ENCODE measurements around the gene DGKG.
A peak's percentile ranks its signal among the peaks of the same experiment; 100 is the strongest.

Gene DGKG

GRCh38 chr3:186138272-186138981, 223.6 kb downstream of the DGKG start:
- DNase-seq (ENCODE audit: low read depth): no peak

DNA sequence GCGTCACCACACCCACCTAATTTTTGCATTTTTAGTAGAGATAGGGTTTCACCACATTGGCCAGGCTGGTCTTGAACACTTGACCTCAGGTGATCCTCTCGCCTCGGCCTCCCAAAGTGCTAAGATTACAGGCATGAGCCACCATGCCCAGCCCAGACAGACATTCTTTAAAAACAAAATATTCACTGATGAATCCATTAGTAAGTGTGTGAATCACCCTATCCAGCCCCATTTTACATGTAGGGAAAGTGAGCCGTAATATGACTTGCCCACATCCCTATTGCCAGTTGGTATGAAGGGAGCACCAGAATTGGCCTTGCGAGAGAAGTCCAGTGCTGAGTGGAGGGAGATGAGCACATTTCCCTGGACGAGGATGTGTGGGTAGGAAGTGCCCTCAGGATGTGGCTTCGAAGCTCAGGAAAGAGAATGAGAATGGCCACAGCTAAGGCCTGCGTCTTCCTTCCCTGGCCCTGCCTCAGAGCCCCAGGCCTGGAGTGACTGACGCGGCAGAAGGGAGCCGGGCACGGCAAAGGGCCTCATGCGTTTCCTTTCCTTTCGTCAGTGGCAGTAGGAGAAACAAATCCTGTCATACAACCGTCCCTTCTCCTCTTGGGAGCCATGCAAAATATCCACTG, 224.9 kb downstream of the DGKG start:
- DNase-seq (ENCODE audit: low read depth): no peak

GRCh38 chr3:186133980-186134379, 228.1 kb downstream of the DGKG start:
- no peak for DNase-seq (ENCODE audit: low read depth)

DNA sequence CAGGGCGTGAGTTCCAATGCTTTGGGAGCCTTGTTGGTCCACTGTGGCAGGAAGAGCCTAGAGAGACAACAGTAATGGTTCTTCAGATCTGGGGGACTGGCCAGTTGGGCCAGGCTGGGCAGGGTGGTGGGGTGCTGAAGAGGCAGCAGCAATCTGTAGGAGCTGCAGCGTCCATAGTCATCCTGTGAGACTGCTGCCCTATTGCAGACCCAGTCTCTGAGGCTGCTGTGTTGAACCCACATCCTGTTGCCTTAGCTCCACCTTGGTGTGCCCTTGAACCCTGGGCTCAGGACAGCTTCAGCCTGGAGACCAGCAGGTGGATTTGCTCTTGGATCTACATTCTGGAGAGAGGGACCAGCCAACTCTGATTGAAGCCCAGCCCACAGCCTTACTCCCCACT, 229.5 kb downstream of the DGKG start:
- DNase-seq (ENCODE audit: low read depth): no peak

GRCh38 chr3:186129206-186129605, 232.8 kb downstream of the DGKG start:
- DNase-seq (ENCODE audit: low read depth): no peak

DNA sequence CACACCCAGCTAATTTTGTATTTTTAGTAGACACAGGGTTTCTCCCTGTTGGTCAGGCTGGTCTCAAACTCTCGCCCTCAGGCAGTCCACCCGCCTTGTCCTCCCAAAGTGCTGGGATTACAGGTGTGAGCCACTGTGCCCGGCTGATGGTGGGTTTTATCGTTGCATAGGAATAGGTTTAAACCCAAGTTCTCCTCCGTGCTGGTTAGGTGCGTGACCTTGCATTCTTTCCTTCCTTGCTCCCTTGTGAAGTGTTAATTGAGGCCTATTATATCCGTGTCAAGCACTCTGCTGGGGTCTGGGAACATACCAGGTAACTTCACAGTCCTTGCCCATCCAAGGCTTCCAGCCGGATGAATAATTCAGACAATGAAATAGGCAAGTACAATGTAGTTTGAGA, 233.9 kb downstream of the DGKG start:
- no peak for DNase-seq (ENCODE audit: low read depth)

DNA sequence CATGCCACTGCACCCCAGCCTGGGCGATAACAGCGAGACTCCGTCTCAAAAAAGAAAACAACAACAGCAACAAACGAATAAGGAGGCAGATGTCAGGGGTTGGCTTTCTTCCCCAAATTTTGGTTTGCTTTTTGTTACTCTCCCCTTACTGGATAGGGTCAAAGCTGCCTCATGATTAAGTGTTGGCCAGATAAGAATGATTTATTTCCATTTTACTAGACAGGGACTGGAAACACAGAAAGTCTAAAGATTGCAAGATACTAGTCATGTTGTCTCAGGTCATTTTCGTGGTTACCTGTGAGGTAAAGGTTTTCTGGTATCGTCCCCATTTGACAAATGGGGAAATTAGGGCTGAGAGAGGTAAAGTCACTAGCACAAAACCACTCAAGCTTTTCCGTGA, 234.6 kb downstream of the DGKG start:
- DNase-seq (ENCODE audit: low read depth): no peak

DNA sequence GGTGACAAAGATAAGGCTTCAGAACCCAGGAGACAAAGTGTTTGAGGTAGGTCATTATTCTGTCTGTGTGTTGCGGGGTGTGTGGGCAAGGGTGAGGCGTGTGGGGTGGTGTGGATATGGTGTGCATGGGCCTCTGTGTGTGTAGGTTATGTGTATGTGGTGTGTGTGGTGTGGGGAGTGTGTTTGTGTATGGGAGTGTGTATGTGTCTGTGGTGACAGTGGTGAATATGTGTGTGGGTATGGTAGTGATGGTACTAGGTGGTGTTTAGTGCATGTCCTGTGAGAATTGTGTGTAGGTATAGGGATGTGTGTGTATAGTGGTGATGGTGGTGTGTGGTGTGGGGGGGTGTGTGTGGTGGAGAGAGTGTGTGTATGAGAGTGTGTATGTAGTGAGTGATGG, 236.9 kb downstream of the DGKG start:
- no peak for DNase-seq (ENCODE audit: low read depth)

DNA sequence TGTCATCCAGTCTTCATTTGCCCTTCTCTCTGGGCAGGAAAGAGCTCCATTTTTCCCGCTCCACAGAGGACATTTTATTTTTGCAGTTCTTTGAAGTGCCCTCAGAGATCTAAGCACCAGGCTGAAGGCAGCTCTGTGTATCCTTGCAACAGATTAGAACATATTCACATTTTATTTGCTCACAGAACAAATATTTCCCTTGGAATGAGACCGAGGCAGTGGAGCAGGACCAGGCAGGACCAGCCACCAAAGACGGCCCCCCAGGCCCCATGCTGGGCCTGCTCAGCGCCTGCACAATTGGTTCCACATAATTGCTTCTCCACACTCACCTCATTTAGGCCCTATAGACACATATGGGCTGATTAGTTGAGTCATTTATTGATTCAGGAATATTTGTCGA, 237.4 kb downstream of the DGKG start:
- no peak for DNase-seq (ENCODE audit: low read depth)

GRCh38 chr3:186123012-186123411, 239.0 kb downstream of the DGKG start:
- no peak for DNase-seq (ENCODE audit: low read depth)

- no peak for DNase-seq (ENCODE audit: low read depth)
Observed at GRCh38 chr3:186121968-186122367, 240.1 kb downstream of the DGKG start.

GRCh38 chr3:186121278-186121677, 240.8 kb downstream of the DGKG start:
- DNase-seq (ENCODE audit: low read depth): no peak

DNA sequence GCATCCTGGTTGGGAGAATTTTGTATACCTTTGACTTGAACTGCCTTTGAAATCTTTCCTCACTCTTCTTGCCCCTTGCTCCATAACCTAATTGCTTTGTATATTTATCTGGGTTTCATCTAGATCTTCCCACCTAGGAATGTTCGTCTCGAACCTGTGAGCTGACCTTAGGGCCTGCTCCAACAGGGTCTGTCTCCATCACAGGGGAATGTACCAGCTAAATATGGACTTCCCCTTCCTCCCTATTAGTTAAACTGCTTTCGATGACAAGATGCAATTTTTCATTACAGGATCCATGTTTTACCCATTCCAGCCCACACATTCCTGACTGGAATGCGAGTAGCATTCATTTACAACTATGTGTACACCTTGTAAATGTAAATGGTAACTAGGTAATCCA, 242.5 kb downstream of the DGKG start:
- no peak for DNase-seq (ENCODE audit: low read depth)

- DNase-seq (ENCODE audit: low read depth): no peak
Observed at GRCh38 chr3:186118692-186119091, 243.3 kb downstream of the DGKG start.

DNA sequence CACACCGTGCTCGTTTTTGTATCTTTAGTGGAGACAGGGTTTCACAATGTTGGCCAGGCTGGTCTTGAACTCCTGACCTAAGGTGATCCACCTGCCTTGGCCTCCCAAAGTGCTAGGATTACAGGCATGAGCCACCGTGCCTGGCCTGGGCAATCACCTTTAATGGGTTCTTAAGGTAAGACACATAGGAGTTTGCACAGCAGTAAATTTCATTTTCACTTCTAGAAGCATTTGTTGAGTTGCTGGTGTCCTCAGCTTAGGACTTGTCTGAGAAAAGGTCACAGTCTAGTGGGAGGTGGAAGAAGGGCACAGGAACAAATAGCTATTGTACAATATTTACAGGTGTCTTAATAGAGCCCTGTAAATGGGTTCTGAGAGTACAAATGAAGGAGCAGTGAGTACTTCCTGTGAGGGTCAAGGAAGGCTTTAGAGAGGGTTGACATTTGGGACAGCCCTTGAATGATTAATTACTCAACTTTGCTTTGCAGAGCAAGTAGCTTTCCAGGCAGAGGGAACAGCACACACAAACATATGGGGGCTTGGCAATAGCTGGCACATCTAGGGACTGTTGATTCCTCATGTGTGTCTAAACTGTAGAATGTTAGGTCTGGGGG, 244.4 kb downstream of the DGKG start:
- DNase-seq (ENCODE audit: low read depth): no peak

DNA sequence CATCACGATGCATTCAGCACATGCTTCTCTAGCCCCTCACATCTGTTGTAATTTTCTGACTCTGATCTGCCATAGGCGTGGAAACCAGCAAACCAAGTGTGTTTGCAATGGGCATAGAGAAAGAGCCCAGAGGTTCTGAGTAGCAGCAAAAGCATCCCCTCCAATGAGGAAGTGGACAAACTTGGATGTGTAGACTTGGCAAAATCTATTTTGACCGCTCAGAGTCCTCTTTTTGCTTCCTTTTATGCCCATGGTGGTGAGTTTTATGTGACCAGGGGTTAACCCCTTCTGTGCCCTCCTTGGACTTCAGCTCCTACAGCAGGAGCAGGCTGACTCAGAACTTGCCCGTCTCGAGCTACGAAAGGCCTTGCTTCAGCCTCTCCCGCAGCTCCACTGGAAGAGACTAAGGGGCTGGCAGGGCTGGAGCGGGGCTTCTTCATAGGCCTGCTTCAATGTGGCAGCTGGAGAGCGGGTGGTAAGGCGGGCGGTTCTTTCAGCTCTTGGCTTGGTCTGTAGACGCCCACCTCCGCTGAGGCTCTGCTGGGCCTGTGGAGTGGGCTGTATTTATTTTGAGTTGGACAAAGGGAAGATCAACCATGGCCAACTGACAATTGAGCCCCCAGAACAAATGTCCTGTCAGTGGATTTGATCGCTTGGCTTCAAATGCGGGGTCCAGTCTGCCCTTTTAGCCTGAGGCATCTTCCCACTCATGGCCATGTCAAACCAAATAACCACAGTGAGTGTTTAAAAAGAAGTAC, 246.6 kb downstream of the DGKG start:
- no peak for DNase-seq (ENCODE audit: low read depth)

GRCh38 chr3:186110975-186111974, 250.8 kb downstream of the DGKG start:
- no peak for DNase-seq (ENCODE audit: low read depth)

DNA sequence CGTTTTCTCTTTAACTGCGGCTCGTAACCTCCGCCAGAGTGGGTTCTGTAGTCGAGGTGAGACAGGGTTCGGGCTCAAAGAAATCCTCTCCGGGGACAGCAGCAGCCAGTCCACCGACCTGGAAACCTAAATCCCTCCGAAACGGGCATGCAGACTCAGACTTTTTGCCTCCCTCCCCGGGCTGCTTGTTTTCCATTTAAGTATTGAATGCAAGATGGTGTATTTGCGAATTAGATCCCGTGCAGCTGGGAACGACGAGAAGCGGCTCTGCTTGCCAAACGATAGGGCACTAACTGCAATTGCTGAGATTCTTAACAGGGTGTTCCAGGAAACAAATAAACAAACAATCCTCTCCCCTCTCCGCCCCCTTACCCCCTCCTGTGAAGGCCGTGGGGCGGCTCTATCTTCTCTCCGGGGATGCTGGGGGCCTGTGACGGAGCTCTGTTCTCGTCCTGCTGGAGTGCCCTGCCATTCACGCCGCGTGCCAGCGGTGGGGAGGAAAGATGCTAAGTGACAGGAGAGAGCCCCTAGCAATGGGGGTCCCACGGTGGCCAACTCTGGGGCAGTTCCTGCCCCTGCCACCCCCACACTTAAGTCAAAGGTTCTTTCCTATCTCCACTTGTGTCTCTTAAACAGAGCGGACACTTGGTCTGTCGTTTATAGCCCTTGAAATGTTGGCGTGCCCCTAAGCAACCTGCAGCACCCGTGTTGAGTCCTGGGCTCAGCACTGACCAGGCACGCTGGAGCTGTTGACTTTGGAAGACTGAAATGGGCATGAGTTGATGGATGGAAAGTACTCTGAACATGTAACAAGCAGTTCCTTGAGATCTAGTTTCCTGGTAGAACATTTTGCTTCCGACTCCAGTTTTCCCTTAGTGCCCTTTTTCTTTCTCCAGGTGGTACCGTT, 251.9 kb downstream of the DGKG start:
- DNase-seq (ENCODE audit: low read depth): peak; percentile 35

DNA sequence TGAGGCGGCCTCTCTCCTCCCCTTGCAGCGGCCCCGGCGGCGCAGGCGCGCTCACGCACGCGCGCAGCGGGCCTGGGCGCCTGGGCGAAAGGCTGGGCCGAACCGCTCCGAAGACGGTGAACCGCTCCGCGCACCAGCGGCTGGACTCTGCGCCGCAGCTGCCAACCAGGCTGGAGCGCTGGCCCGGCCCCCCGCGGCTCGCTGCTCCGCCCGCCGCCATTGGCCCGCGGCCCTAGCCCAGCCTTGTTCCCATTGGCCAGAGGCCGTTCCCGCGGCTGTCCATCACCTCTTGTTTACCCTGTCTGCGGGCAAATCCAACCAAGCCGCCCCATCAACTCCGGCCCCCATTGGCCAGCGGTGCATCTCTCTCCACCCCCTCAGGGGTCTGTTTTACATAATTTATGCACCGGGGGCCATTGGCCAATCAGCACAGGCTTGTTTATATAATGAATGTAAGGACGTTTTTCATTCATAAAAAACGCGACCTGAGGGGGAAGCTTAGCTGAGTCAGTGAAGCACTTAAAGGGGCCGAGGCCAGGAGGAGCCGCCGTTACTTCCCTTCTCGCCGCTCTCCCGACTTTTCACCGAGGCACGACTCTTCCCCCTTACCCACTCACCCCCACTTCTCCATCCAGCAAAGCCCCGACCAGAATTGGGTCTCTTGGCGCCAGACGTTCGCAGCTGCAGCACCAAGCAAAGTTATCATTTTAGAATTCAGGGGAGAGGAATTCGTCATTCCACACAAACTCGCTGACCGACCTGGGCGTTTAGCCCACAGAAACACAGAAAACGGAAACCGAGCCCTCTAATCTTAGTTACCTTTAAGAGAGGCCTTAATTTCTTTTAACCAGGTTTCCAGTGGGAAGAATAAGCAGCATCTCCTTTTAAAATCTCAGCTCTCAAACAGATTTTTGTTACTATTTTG, 252.8 kb downstream of the DGKG start, which contains the start of gene ETV5:
Gene ETV5 (minus strand): TSS at position 149 of the 925 bp plus-strand sequence. CDS start 3,221 bp downstream, outside the sequence.
- DNase-seq (ENCODE audit: low read depth): peak; percentile 100

Data from EH (cell line).